ENCODE data around the gene MACROD2.

Gene MACROD2

DNA sequence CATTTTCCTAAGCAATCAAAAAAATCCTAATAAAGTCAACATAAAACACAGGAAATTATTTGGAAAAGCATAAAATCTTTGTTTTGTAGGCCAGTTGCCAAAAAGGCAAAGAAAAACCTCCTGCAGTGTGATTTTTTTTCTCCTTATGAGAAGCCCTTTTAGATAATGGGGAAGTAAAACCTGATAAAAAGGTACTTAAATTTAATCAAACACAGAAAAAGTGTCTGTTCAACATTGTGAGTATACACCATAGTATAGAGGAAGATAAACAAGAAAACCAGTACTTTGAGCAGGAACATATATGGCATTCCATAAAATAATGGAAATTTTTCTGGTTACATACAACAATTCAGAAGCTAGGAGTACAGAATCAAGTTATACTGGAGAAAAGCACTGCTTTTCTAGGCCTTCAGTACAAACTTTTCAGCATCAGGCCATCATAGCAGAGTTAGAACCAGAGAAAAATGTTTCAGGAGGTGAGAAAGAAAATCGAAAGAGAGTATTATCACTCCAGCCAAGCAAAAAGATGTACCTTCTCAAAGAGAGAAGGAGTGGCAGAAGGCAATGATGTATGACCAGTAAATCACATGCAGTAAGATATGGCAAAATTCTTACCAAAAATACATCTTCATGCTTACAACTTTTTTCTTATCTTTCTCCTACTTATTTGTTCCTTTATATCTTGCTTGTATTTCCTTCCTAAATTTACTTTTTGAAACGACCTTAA lies 2083.0 kb downstream of the MACROD2 start:
- no peak for DNase-seq (ENCODE audit: low read depth)

DNA sequence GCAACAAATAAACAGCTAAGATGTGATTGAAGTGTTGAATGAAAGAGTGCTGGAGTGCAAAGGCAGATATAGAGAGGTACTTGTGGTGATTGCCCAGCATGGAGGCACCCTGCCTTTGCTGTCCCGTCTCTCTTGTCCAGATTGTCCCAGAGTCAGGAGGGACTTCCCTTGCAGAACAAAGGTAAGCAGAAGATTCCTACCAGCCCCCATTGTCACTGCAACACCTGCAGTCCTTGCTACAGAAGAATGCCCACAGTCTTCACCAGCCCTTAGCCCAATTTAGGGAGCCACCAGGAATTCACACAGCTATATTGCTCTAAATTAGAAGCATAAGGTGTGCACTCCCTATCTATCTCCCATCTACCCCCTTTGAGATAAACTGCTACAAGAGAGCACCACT lies 2086.1 kb downstream of the MACROD2 start:
- DNase-seq (ENCODE audit: low read depth) = no peak

DNA sequence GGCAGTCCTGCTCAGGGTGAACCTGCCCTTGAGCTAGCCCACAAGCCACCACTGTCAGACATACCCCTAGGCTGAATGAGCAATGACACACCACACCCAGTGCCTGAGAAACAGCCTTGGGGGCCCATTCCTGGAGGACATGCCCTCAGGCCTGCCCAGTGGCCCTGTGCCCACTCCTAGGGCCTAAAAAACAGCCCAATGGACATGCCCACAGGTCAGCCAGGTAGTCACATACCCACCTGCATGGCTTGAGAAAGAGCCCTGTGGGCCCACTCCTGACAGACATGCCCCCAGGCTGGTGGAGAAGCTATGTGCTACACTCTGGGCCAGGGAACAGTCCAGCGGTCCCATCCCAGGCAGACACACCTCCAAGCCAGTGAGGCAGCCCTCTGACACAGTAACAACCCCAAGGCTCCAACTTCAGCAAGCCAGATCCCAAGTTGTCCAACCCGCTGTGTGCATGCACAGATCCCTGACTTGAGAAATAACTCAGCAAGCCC lies 2086.8 kb downstream of the MACROD2 start:
- DNase-seq (ENCODE audit: low read depth) = no peak

DNA sequence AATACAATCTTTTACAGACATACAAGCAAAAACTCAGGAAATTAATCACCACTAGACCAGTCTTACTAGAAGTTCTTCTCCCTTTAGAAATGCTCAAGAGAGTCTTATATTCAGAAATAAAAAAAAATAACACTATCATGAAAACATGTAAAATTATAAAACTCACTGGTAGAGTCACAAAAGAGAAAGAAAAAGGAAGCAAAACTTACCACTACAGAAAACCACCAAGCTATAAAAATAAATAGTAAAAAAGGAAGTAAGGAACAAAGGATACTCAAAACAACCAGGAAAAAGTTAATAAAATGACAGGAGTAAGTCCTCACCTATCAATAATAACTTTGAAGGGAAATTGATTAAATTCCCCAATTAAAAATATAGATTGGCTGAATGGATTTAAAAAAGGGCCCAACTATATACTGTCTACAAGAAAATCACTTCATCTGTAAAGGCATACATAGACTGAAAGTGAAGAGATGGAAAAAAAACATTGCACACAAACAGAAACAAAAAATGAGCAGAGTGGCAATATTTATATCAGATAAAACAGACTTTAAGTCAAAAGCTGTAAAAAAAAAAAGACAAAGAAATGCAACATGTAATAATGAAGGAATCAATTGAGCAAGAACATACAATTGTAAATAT lies 2088.4 kb downstream of the MACROD2 start:
- no peak for DNase-seq (ENCODE audit: low read depth)

DNA sequence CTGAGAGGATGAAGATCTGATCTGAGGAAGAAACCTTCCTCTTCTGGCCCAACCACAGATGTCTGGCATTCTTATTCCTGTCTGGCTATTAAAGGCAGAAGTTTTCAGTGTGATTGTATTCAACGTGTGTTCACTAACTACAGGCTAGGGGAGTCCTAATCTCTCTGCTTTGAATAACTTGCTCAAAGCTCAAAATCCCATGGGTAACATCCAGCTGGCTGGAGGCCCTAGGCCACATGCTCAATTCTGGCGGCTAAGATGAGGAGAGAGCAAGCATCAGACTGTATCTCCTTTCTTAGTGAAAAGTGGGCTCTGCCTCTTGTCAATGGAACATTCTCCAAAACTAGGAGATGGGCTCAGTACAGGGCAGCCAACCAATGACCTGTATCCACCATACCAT lies 2099.9 kb downstream of the MACROD2 start:
- DNase-seq (ENCODE audit: low read depth) = no peak

DNA sequence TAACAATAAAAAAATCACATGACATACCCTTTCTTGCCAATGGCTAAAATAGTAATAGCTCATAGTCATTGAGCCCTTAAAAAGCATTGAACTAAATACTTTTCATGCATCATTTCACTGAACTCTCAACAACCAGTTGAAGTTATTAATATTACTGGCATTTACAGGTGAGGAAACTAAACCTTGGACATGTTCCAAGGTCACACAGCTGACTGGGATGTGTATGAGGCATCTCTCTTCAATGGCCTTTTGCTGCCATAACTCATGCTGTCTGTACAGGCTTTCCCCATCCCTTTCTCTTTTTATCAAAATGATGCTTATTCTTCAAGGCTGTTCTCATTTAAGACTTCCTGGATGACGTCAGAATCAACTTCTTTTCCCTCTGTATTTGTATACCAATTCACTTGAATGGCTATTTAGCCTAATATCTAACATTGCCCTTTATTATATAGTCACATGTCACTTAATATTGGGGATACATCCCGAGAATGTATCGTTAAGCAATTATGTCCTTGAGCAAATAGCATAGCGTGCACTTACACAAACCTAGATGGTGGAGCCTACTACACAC lies 2101.5 kb downstream of the MACROD2 start:
- no peak for DNase-seq (ENCODE audit: low read depth)

DNA sequence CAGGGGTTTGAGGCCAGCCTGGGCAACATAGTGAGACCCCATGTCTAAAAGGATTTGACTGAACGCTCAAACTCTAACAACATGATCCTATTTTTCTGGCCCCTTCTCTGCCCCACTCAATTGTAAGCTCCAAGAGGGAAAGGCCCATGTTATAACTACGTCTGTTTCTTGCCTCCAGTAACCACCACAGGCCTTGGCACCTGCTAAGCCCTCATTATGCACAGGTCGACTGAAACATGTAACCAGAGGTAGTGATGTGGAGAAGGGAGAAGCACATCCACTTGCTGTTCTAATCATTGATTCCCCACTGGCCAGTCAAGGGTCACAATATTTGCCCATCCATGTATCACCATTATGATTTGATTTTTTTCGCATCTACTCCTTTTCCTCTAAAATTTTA lies 2102.5 kb downstream of the MACROD2 start:
- DNase-seq (ENCODE audit: low read depth) = no peak

DNA sequence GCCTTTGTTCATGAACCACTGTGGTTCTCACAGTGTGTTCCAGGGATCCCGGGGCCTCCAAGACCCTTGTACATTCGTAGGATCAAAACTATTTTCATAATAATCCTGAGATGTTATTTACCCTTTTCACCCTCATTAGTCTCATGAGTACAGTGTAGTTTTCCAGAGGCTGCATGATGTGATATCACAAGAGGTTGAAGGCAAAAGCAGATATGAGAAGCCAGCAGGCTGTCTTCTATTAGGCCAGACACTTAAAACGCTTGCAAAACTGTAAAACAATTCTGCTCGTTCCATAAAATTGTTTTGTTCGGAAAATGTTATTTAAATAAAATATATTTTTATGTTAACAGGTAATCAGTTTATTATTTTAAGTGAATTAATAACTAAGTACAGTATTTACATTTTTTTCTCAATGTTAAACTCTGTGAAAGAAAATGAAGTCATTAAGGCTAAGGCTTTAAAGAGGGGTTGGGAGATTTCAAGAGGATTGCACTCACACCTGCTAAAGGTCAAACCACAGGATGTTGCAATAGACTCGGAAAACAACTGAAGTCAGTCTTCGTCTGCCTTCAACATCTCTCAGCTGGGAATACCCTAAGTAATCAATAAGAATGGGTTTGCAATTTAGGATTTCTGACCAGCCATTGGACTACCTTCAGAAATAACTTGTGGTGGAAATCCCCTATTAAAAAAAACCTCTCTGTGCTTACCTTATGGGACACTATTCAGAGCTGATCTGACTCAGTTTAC lies 2103.7 kb downstream of the MACROD2 start:
- no peak for DNase-seq (ENCODE audit: low read depth)

DNA sequence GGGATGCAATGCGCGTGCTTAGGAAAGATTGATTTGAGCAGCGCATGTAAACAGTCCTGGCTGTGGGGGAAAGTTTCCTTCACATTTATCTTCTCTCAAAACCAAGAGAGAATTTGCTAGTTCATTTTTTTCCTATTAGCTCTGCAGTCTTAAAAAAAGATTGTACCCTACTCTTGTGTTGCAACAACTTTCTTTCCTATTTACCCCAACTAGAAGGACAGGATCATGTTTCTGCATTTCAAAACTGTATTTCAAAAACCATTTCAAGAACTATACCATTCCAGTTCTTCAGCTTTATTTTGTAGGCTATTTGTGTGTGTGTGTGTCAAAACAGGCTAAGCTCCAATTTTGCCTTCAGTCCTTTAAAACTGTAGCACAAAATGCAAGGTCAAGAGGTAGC lies 2104.8 kb downstream of the MACROD2 start:
- no peak for DNase-seq (ENCODE audit: low read depth)

DNA sequence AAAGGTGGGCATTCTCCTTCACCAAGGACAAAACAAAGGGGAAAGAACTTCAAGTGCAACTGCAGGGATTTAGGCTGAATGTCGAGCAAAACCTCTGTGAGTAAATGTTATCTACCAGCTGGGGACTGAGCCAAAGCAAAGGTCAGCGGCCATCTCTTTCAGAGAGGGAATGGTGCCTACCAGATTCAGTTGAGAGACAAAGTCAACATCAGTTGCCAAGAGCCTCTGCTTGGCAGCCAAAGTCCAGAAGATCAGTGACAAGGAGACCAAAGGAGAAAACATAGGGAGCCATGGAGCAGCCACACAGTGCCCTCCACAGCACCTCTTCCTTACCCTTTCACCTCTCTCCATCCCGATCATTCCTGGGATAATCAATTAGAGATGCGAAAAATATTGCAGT lies 2105.5 kb downstream of the MACROD2 start:
- no peak for DNase-seq (ENCODE audit: low read depth)

Measured in GM04504 (cell line).